ENCODE data around the gene SPDYE4. TPM values are rescaled to one million over a fixed set of nuclear protein-coding genes. Genes with fewer than 3 reads are reported as not detected.

SPDYE4 gene
- total RNA-seq, 1 experiment from 2014 or later = not detected

DNA sequence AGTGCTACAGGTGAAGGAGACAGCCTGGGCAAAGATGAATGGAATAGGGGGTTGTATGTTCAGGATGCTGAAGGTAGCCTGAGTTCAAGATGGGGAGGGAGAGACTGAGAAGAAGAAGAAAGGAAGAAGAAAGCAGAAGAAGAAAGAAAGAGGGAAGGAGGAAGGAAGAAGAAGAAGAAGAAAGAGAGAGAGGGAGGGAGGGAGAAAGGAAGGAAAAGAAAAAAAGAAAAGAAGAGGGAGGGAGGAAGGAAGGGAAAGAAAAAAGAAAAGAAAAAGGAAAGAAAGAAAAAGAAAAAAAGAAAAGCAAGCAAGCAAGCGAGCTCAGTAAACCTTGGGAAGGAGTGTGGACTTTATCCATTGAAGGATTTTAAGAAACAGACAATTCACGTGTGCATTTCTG, 21.6 kb downstream of the SPDYE4 start:
- TF ChIP-seq, protein P1, sequence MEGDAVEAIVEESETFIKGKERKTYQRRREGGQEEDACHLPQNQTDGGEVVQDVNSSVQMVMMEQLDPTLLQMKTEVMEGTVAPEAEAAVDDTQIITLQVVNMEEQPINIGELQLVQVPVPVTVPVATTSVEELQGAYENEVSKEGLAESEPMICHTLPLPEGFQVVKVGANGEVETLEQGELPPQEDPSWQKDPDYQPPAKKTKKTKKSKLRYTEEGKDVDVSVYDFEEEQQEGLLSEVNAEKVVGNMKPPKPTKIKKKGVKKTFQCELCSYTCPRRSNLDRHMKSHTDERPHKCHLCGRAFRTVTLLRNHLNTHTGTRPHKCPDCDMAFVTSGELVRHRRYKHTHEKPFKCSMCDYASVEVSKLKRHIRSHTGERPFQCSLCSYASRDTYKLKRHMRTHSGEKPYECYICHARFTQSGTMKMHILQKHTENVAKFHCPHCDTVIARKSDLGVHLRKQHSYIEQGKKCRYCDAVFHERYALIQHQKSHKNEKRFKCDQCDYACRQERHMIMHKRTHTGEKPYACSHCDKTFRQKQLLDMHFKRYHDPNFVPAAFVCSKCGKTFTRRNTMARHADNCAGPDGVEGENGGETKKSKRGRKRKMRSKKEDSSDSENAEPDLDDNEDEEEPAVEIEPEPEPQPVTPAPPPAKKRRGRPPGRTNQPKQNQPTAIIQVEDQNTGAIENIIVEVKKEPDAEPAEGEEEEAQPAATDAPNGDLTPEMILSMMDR (conservative IDR thresholded peaks at IDR 0.05; ENCODE audit: low read depth, low read length) = no peak
- TF ChIP-seq EZH2 (IDR thresholded peaks at IDR 0.05; ENCODE audit: low read length, unreplicated experiment) = no peak
- TF ChIP-seq EZH2phosphoT487 (IDR thresholded peaks at IDR 0.05; ENCODE audit: borderline replicate concordance, low read length) = no peak
- Histone ChIP-seq H3K36me3 (ENCODE audit: low read depth, low read length) (no peaks in the 10 kb centered on the region), H3K4me1 (ENCODE audit: insufficient read depth, low read length) (no peaks in the 10 kb centered on the region), H3K27me3 (ENCODE audit: low read length) (peaks cover 20% of the 10 kb centered on the region), H4K20me1 (ENCODE audit: low read length) (no peaks in the 10 kb centered on the region), H3K4me2 (ENCODE audit: low read length) (no peak overlapping the region), H3F3A (ENCODE audit: low read length, unreplicated experiment) (no peaks in the 10 kb centered on the region), H3K4me3 (ENCODE audit: low read length) (no peak overlapping the region), H3K9me2 (replicated peaks; ENCODE audit: low read length) (no peaks in the 10 kb centered on the region), H3K9ac (ENCODE audit: low read length) (no peak overlapping the region), H2AFZ (ENCODE audit: low read length) (no peak overlapping the region), H3K9me3 (ENCODE audit: low read length) (no peaks in the 10 kb centered on the region), H3K27ac (ENCODE audit: low read length) (no peak overlapping the region), H3K79me2 (ENCODE audit: low read length) (no peaks in the 10 kb centered on the region)
- ChIA-PET POLR2A (ENCODE audit: unreplicated experiment) (no interaction called here), CTCF (no interaction called here)
- DNase-seq (no peak), ATAC-seq (no peak)
- intact Hi-C loops (cut with micrococcal nuclease) = no loop called here
- BruUV-seq (replicated peaks) = no TSS peak

DNA sequence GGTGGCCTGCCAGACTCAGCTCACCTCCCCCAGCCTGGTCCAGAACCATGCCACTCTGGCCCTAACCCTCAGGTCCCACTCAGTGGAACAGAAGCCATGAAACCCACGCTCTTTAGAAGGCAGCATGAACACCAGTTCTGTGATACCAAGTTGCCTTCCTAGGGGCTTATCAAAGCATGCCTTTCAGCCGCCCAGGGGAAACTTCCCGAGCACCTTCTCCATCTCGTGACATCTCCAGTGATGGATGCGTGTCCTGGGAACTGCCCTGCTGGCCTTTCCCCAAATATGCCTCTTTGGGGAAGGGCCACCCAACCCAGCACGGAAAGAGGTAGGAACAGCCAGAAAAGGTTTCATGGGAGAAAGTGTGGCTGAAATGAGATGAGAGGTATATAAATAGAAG, 22.0 kb downstream of the SPDYE4 start:
- POLR2A ChIA-PET (ENCODE audit: unreplicated experiment) = no interaction called here
- no peaks in the 10 kb centered on the region for H4K20me1 ChIP-seq (ENCODE audit: low read length)
- no peak overlapping the region for H3K4me3 ChIP-seq (ENCODE audit: low read length)
- no peak overlapping the region for H3K9ac ChIP-seq (ENCODE audit: low read length)
- CTCF ChIA-PET = no interaction called here
- DNase-seq (no peak), ATAC-seq (no peak)
- H3K9me2 ChIP-seq (replicated peaks; ENCODE audit: low read length) = no peaks in the 10 kb centered on the region
- BruUV-seq (replicated peaks) = no TSS peak
- no peaks in the 10 kb centered on the region for H3K79me2 ChIP-seq (ENCODE audit: low read length)
- H3K27ac ChIP-seq (ENCODE audit: low read length) = no peak overlapping the region
- H3K4me1 ChIP-seq (ENCODE audit: insufficient read depth, low read length) = no peaks in the 10 kb centered on the region
- H3K27me3 ChIP-seq (ENCODE audit: low read length) = peaks cover 20% of the 10 kb centered on the region
- no peak overlapping the region for H3K4me2 ChIP-seq (ENCODE audit: low read length)
- no peaks in the 10 kb centered on the region for H3K9me3 ChIP-seq (ENCODE audit: low read length)
- H3K36me3 ChIP-seq (ENCODE audit: low read depth, low read length) = no peaks in the 10 kb centered on the region
- TF ChIP-seq EZH2phosphoT487 (IDR thresholded peaks at IDR 0.05; ENCODE audit: borderline replicate concordance, low read length) (no peak), EZH2 (IDR thresholded peaks at IDR 0.05; ENCODE audit: low read length, unreplicated experiment) (no peak)
- TF ChIP-seq, protein P1 (conservative IDR thresholded peaks at IDR 0.05; ENCODE audit: low read depth, low read length) = no peak
- no peak overlapping the region for H2AFZ ChIP-seq (ENCODE audit: low read length)
- no peaks in the 10 kb centered on the region for H3F3A ChIP-seq (ENCODE audit: low read length, unreplicated experiment)
- intact Hi-C loops (cut with micrococcal nuclease) = no loop called here

DNA sequence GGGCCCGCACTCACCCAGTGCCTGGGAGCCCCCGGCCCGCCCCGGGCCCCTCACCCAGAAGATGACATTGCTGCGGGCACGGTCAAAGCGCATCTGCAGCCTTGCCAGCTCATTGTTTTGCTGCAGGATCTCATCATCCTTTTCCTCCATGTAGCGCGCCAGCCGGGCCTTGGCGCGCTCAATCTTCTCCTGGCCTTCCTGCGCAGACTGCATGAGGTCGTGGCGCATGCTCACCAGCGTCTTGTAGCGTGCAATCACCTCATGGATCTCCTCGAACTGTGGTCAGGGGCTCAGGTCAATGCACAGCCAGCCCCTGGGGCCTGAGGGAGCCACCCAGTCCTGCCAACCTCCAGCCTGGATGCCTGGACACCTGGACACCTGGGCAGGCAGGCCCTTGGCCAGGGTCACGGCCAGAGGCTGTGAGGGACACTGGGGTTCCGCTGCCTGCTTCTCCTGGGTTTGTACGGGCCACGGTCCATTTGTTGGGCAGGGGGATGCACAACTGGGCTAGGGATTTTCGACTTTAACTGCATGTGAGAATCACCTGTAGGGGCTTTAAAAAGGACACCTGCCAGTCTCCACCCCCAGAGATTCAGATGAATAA, 22.9 kb downstream of the SPDYE4 start:
- H4K20me1 ChIP-seq (ENCODE audit: low read length) = no peaks in the 10 kb centered on the region
- H3K4me1 ChIP-seq (ENCODE audit: insufficient read depth, low read length) = no peaks in the 10 kb centered on the region
- POLR2A ChIA-PET (ENCODE audit: unreplicated experiment) = no interaction called here
- BruUV-seq (replicated peaks) = no TSS peak
- intact Hi-C loops (cut with micrococcal nuclease) = no loop called here
- CTCF ChIA-PET = no interaction called here
- no peak overlapping the region for H3K4me3 ChIP-seq (ENCODE audit: low read length)
- no peak overlapping the region for H3K9ac ChIP-seq (ENCODE audit: low read length)
- peaks cover 20% of the 10 kb centered on the region for H3K27me3 ChIP-seq (ENCODE audit: low read length)
- H3K9me2 ChIP-seq (replicated peaks; ENCODE audit: low read length) = no peaks in the 10 kb centered on the region
- ATAC-seq (no peak), DNase-seq (no peak)
- H3F3A ChIP-seq (ENCODE audit: low read length, unreplicated experiment) = no peaks in the 10 kb centered on the region
- no peak for TF ChIP-seq EZH2phosphoT487 (IDR thresholded peaks at IDR 0.05; ENCODE audit: borderline replicate concordance, low read length)
- TF ChIP-seq EZH2 (IDR thresholded peaks at IDR 0.05; ENCODE audit: low read length, unreplicated experiment) = no peak
- TF ChIP-seq, protein P1 (conservative IDR thresholded peaks at IDR 0.05; ENCODE audit: low read depth, low read length) = no peak
- H3K79me2 ChIP-seq (ENCODE audit: low read length) = no peaks in the 10 kb centered on the region
- no peak overlapping the region for H3K27ac ChIP-seq (ENCODE audit: low read length)
- no peaks in the 10 kb centered on the region for H3K36me3 ChIP-seq (ENCODE audit: low read depth, low read length)
- no peak overlapping the region for H3K4me2 ChIP-seq (ENCODE audit: low read length)
- no peaks in the 10 kb centered on the region for H3K9me3 ChIP-seq (ENCODE audit: low read length)
- no peak overlapping the region for H2AFZ ChIP-seq (ENCODE audit: low read length)
